WTC11 (cell line): ENCODE measurements around the gene SLC7A7. TPM values are rescaled to one million over a fixed set of nuclear protein-coding genes. Genes with fewer than 3 reads are reported as not detected.

Experiments
- ATAC-seq: fragments of 200-7000 bp; cut with Tn5 transposase; 2 replicates; pipeline ENCODE4 v1.10.0; 2021; ENCODE audit warnings: mild to moderate bottlenecking, moderate library complexity
- CTCF ChIA-PET: fragments of 300-600 bp; sonication (Branson Sonifier 250); formaldehyde crosslinking; loops from one replicate; lab custom pipeline; 2021; ENCODE audit warnings: antibody characterized with exemption; lab: Charles Lee
- POLR2A ChIA-PET: fragments of 350-600 bp; sonication (Branson Sonifier 250); formaldehyde crosslinking; loops from one replicate; lab custom pipeline; 2021; ENCODE audit warnings: antibody characterized with exemption; lab: Charles Lee
- DNase-seq: peaks from one replicate; pipeline ENCODE4 v3.0.0; 2021; ENCODE audit warnings: low spot score
- H3K27ac Mint-ChIP-seq: 2 replicates; pipeline ENCODE4 v1.8.0; 2021; ENCODE audit warnings: mixed read lengths
- H3K27me3 Mint-ChIP-seq: 2 replicates; pipeline ENCODE4 v1.8.0; 2021; ENCODE audit warnings: low read depth, mild to moderate bottlenecking, moderate library complexity, mixed read lengths
- H3K36me3 Mint-ChIP-seq: 2 replicates; pipeline ENCODE4 v1.8.0; 2021; ENCODE audit warnings: mixed read lengths
- H3K4me1 Mint-ChIP-seq: 2 replicates; pipeline ENCODE4 v1.8.0; 2022; ENCODE audit warnings: mixed read lengths
- H3K4me3 Mint-ChIP-seq: 2 replicates; pipeline ENCODE4 v1.8.0; 2021; ENCODE audit warnings: mild to moderate bottlenecking, moderate library complexity, mixed read lengths
- H3K9me3 Mint-ChIP-seq: 2 replicates; pipeline ENCODE4 v1.8.0; 2021; ENCODE audit warnings: mixed read lengths
- CREB1 ChIP-seq: sonication (generic); formaldehyde crosslinking; IDR thresholded peaks from 2 replicates; pipeline ENCODE4 v1.8.0; 2023; ENCODE audit warnings: mild to moderate bottlenecking, missing genetic modification reagents
- FOXJ3 ChIP-seq: sonication (generic); formaldehyde crosslinking; IDR thresholded peaks from 2 replicates; pipeline ENCODE4 v1.9.0; 2021; ENCODE audit warnings: missing genetic modification reagents, mild to moderate bottlenecking, borderline replicate concordance
- IRF2 ChIP-seq: sonication (generic); formaldehyde crosslinking; IDR thresholded peaks from 2 replicates; pipeline ENCODE4 v1.8.0; 2022; ENCODE audit warnings: low read depth, missing genetic modification reagents, borderline replicate concordance
- JUN ChIP-seq: sonication (generic); formaldehyde crosslinking; IDR thresholded peaks from 2 replicates; pipeline ENCODE4 v1.8.0; 2023; ENCODE audit warnings: mild to moderate bottlenecking, missing genetic modification reagents
- RORB ChIP-seq: fragments of 250-450 bp; sonication (Bioruptor Pico); IDR thresholded peaks from 2 replicates; pipeline ENCODE4 v1.9.0; 2021; ENCODE audit warnings: mild to moderate bottlenecking
- SMAD4 ChIP-seq: sonication (generic); formaldehyde crosslinking; IDR thresholded peaks from 2 replicates; pipeline ENCODE4 v1.8.0; 2022; ENCODE audit warnings: mild to moderate bottlenecking, missing genetic modification reagents
- TCF7 ChIP-seq: sonication (generic); formaldehyde crosslinking; IDR thresholded peaks from 2 replicates; pipeline ENCODE4 v1.8.0; 2022; ENCODE audit warnings: mild to moderate bottlenecking, low read depth, missing genetic modification reagents, moderate library complexity
- TEAD1 ChIP-seq: sonication (generic); formaldehyde crosslinking; IDR thresholded peaks from 2 replicates; pipeline ENCODE4 v1.8.0; 2022; ENCODE audit warnings: mild to moderate bottlenecking, missing genetic modification reagents
- TEAD4 ChIP-seq: sonication (generic); formaldehyde crosslinking; IDR thresholded peaks from 2 replicates; pipeline ENCODE4 v1.8.0; 2022; ENCODE audit warnings: mild to moderate bottlenecking, missing genetic modification reagents
- ZNF138 ChIP-seq: sonication (generic); formaldehyde crosslinking; conservative IDR thresholded peaks from 2 replicates; pipeline ENCODE4 v1.8.1; 2022; ENCODE audit warnings: mild to moderate bottlenecking, moderate library complexity, missing genetic modification reagents
- ZNF263 ChIP-seq: sonication (generic); formaldehyde crosslinking; IDR thresholded peaks from 2 replicates; pipeline ENCODE4 v1.8.1; 2022; ENCODE audit warnings: low read depth, mild to moderate bottlenecking, moderate library complexity, missing genetic modification reagents
- ZNF317 ChIP-seq: sonication (generic); formaldehyde crosslinking; IDR thresholded peaks from 2 replicates; pipeline ENCODE4 v1.8.1; 2023; ENCODE audit warnings: low read depth, mild to moderate bottlenecking, moderate library complexity, missing genetic modification reagents, borderline replicate concordance
- ZNF416 ChIP-seq: fragments of 250-450 bp; sonication (Bioruptor Pico); IDR thresholded peaks from 2 replicates; pipeline ENCODE4 v1.9.0; 2021; ENCODE audit warnings: mild to moderate bottlenecking, inconsistent platforms
- total RNA-seq: library from RNA; stranded (reverse); gene quantifications from 3 replicates; pipeline ENCODE4 v1.2.3, GENCODE V29; 2021
- TF ChIP-seq, protein P1 (sequence below): sonication (generic); formaldehyde crosslinking; IDR thresholded peaks from 2 replicates; pipeline ENCODE4 v1.8.1; 2022; ENCODE audit warnings: mild to moderate bottlenecking, missing genetic modification reagents, moderate library complexity, borderline replicate concordance
- TF ChIP-seq, protein P2 (sequence below): sonication (generic); formaldehyde crosslinking; IDR thresholded peaks from 2 replicates; pipeline ENCODE4 v1.8.0; 2022; ENCODE audit warnings: missing genetic modification reagents
- TF ChIP-seq, protein P3 (sequence below): sonication (generic); formaldehyde crosslinking; IDR thresholded peaks from 2 replicates; pipeline ENCODE4 v1.8.0; 2022; ENCODE audit warnings: mild to moderate bottlenecking, missing genetic modification reagents
- TF ChIP-seq, protein P4 (sequence below): sonication (generic); formaldehyde crosslinking; conservative IDR thresholded peaks from 2 replicates; pipeline ENCODE4 v1.8.1; 2023; ENCODE audit warnings: mild to moderate bottlenecking, low read depth, missing genetic modification reagents, moderate library complexity
- TF ChIP-seq, protein P5 (sequence below): sonication (generic); formaldehyde crosslinking; IDR thresholded peaks from 2 replicates; pipeline ENCODE4 v1.8.0; 2022; ENCODE audit warnings: mild to moderate bottlenecking, missing genetic modification reagents

The SLC7A7 gene
- total RNA-seq, 1 experiment from 2014 or later, result 4.3 TPM

DNA sequence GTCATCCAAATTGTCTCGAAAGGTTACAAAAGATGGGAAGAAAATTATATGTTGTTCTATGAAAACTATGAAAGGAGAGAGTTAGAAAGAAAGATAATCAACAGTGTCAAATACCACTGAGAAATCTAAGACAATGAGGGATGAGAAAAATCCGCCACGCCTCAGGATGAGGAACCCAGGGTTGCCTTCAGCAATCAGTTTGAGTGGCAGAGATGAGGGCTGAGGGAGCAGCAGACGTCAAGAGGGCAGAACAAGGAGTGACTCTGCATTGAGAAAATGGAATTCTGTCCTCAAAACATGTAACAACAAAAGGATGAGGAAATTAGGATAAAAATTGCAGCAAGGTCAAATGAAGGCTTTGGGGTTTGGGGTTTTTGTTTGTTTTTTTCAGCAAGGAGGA is 67.0 kb downstream of the SLC7A7 start:
- 0 out of 2 replicates have a peak overlapping the region, but pooled peaks have one; percentile 1 for H3K27ac Mint-ChIP-seq
- TF ChIP-seq IRF2 (CRISPR knock-in tag) (no peak), JUN (CRISPR knock-in tag) (no peak), ZNF416 (no peak), ZNF263 (CRISPR knock-in tag) (no peak), CREB1 (CRISPR knock-in tag) (no peak), SMAD4 (CRISPR knock-in tag) (no peak), TEAD4 (no peak), FOXJ3 (no peak), ZNF138 (no peak), ZNF317 (CRISPR knock-in tag) (no peak), TCF7 (CRISPR knock-in tag) (no peak), RORB (CRISPR knock-in tag) (no peak), TEAD1 (no peak)
- TF ChIP-seq, protein P1, sequence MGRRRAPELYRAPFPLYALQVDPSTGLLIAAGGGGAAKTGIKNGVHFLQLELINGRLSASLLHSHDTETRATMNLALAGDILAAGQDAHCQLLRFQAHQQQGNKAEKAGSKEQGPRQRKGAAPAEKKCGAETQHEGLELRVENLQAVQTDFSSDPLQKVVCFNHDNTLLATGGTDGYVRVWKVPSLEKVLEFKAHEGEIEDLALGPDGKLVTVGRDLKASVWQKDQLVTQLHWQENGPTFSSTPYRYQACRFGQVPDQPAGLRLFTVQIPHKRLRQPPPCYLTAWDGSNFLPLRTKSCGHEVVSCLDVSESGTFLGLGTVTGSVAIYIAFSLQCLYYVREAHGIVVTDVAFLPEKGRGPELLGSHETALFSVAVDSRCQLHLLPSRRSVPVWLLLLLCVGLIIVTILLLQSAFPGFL (CRISPR knock-in tag), result no peak
- TF ChIP-seq, protein P2, sequence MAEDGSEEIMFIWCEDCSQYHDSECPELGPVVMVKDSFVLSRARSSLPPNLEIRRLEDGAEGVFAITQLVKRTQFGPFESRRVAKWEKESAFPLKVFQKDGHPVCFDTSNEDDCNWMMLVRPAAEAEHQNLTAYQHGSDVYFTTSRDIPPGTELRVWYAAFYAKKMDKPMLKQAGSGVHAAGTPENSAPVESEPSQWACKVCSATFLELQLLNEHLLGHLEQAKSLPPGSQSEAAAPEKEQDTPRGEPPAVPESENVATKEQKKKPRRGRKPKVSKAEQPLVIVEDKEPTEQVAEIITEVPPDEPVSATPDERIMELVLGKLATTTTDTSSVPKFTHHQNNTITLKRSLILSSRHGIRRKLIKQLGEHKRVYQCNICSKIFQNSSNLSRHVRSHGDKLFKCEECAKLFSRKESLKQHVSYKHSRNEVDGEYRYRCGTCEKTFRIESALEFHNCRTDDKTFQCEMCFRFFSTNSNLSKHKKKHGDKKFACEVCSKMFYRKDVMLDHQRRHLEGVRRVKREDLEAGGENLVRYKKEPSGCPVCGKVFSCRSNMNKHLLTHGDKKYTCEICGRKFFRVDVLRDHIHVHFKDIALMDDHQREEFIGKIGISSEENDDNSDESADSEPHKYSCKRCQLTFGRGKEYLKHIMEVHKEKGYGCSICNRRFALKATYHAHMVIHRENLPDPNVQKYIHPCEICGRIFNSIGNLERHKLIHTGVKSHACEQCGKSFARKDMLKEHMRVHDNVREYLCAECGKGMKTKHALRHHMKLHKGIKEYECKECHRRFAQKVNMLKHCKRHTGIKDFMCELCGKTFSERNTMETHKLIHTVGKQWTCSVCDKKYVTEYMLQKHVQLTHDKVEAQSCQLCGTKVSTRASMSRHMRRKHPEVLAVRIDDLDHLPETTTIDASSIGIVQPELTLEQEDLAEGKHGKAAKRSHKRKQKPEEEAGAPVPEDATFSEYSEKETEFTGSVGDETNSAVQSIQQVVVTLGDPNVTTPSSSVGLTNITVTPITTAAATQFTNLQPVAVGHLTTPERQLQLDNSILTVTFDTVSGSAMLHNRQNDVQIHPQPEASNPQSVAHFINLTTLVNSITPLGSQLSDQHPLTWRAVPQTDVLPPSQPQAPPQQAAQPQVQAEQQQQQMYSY (CRISPR knock-in tag), result no peak
- TF ChIP-seq, protein P3, sequence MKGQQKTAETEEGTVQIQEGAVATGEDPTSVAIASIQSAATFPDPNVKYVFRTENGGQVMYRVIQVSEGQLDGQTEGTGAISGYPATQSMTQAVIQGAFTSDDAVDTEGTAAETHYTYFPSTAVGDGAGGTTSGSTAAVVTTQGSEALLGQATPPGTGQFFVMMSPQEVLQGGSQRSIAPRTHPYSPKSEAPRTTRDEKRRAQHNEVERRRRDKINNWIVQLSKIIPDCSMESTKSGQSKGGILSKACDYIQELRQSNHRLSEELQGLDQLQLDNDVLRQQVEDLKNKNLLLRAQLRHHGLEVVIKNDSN (CRISPR knock-in tag), result no peak
- TF ChIP-seq, protein P4, sequence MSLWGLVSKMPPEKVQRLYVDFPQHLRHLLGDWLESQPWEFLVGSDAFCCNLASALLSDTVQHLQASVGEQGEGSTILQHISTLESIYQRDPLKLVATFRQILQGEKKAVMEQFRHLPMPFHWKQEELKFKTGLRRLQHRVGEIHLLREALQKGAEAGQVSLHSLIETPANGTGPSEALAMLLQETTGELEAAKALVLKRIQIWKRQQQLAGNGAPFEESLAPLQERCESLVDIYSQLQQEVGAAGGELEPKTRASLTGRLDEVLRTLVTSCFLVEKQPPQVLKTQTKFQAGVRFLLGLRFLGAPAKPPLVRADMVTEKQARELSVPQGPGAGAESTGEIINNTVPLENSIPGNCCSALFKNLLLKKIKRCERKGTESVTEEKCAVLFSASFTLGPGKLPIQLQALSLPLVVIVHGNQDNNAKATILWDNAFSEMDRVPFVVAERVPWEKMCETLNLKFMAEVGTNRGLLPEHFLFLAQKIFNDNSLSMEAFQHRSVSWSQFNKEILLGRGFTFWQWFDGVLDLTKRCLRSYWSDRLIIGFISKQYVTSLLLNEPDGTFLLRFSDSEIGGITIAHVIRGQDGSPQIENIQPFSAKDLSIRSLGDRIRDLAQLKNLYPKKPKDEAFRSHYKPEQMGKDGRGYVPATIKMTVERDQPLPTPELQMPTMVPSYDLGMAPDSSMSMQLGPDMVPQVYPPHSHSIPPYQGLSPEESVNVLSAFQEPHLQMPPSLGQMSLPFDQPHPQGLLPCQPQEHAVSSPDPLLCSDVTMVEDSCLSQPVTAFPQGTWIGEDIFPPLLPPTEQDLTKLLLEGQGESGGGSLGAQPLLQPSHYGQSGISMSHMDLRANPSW (CRISPR knock-in tag), result no peak
- TF ChIP-seq, protein P5, sequence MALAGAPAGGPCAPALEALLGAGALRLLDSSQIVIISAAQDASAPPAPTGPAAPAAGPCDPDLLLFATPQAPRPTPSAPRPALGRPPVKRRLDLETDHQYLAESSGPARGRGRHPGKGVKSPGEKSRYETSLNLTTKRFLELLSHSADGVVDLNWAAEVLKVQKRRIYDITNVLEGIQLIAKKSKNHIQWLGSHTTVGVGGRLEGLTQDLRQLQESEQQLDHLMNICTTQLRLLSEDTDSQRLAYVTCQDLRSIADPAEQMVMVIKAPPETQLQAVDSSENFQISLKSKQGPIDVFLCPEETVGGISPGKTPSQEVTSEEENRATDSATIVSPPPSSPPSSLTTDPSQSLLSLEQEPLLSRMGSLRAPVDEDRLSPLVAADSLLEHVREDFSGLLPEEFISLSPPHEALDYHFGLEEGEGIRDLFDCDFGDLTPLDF (CRISPR knock-in tag), result no peak
- TF ChIP-seq, all 79 proteins: peak for 0
- Mint-ChIP-seq H3K4me1 (peaks cover 14% of the 10 kb centered on the region), H3K9me3 (no peaks in the 10 kb centered on the region), H3K27me3 (no peaks in the 10 kb centered on the region), H3K4me3 (no peak overlapping the region), H3K36me3 (no peaks in the 10 kb centered on the region)
- ATAC-seq (no peak), DNase-seq (no peak)
- CTCF ChIA-PET, result interaction anchor here (1.0 kb wide), 1 partner anchor 95 kb away, joined by 3 read pairs; no protein-coding TSS in a partner anchor
- POLR2A ChIA-PET, result no interaction called here
